ENCODE results near the gene AGAP9.
"Not testable (repeated sequence)": the region's sequence is repeated elsewhere in the genome, so short reads cannot be mapped to it uniquely, and the experiment has no call there.

The AGAP9 gene

DNA sequence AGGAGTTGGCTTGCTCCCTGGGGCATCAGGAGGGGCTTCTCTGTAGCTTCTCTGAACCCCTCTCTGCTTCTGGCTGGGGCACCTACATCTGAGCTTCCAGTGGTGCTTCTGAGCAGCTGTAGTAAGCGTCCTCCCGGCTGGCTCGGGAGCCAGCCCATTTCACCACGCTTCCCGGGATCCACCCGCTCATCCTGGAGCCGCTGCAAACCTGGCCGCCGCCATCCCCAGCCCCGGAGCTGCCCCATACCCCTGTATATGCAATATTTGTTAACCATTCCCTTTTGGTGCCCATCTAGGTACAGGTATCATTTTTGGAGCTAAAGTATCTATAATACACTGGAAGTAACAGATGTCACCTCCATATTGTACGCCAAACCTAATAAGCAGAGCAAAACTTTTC lies 38.7 kb downstream of the AGAP9 start:
- DNase-seq, result not testable (repeated sequence)

DNA sequence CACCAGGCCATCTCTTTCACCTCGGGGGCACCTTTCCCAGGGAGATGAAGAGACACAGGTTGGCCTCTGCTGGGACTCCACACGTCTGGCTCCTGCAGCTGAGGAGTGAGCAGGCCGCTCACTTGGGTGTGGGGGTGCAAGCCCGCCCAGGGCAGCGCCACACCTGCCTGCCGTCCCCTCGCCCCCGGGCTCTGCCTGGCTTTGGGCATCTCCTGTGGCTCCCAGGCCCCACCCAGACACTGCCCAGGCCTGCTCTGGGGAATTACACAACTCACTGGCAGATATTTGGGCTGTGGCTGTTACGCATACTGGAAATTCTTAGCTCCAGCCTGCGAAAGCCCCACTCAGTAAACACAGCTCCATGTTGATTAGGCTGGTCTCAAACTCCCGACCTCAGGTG lies 39.5 kb downstream of the AGAP9 start, which contains the start of gene ANXA8:
Gene ANXA8, minus strand, starts transcription at position 193 of the 400 bp plus-strand sequence. Its CDS starts 182 bp downstream, at position 11.
- DNase-seq, result not testable (repeated sequence)

DNA sequence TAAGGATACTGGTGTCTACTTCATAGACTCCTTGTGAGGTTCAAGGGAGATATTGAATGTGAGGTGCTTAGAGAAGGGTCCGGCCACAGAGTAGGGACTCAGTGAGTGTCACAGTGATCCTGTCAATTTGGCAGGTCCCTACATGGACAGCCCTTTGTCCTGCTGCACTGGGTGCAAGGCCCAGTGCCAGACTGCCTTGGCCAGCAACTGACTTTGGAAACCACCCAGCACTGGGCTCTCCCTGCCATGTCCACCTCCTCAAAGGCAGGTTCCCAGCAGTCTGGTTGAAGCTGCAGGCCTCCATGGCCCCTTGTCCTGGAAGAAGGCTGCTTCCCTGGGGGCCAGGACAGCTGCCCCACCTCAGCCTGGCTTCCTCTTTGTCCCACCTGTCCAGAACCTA lies 41.1 kb downstream of the AGAP9 start:
- not testable (repeated sequence) for DNase-seq

DNA sequence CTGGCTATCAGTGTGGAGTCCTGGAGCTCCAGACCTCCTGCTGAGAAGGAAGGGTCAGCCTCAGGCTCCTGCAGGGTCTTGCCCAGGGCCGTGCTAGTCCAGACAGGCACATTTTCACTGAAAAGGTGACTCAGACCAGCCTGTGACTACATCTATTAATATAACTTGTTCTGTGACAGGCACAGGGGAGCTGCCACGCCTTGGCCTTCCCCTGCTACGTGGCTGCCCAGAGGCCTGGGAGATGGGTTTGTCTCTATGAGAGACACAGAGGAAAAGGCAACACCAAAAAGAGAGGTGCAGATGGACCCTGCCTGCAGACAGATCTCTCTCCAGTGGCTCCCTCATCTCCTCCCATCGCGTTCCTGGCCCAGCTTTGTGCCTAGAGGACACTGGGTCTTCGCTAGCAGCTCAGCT lies 41.7 kb downstream of the AGAP9 start:
- DNase-seq, result not testable (repeated sequence)

DNA sequence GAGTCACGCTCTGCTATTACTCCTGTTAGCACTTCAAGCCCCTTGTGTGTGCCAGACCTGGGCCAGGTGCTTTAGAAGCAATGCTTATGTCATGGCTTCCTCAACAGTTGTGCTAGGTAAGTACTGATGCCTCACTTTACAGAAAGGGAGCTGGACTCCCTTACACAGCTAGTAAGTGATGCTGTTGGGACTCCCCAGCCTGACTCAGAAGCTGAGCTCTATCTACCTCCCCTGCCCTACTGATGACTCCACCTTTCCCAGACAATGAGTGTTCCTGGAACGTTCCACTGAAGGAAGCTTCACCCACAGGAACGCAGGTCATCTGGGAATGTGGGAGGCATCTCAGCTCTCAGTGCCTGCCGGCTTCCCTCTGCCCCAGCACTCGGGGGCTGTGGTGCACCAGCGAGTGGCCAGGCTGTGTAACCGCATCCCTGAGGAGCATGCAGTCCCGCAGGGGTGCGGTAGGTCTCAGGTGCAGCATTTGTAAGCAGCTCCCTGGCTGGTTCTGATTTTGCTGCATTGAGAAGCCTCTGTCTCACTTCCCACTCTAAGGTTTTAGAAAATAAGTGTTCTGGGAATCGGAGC lies 42.2 kb downstream of the AGAP9 start:
- not testable (repeated sequence) for DNase-seq

DNA sequence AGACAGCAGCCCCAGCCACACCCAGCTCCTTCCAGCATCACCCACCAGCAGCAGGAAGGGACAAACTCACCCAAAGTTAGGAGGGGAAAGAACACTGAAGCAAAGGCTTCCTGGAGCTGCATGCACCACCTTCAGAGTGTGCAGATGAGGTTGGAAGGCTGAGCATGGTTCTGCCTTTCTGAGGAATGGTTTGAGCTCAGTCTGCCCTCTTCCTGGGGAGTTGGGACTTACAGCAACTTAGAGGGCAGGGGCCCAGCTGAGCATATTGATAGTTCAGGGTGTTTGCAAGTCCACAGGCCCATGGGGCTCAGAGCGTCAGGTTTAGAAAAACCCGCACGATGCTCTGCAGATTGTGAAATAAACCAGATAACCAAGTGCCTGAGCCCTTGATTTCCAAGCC lies 43.3 kb downstream of the AGAP9 start:
- not testable (repeated sequence) for DNase-seq

DNA sequence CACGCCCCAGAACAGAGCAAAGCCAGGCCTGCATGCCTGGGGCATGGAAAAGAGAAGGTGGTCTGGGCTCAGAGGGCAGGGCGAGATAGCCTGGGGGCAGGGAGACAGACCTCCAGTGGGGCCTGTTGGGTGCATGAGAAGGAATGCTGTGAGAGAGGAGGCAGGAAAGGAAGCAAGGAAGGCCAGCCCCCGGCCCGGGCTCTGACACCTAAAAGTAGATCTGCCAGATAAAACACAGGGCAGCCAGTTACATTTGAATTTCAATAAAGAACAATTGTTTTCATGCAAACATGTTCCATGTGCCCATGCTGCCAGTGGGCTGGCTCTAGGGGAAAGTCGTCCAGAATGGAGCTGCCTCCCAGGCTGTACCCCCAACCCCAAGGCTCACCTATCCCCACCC lies 45.3 kb downstream of the AGAP9 start:
- not testable (repeated sequence) for DNase-seq

DNA sequence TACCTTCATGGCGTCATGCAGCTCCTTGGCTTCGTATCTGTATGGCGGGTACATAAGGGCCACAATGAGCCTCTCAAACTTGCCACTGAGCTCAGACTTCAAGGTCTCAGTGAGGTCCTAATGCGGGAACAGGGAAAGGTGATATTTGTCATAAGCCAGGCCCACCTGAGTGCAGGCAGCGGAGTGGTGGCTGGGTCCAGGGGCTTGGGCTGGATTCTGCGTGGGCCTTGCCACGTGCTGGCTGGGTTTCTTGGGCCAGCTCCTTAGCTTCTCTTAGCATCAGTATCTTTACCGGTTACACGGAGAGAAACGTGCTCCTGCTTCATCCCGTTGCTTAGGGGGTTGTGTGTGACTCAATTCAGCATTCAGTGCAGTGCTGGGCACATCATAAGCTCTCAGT lies 46.4 kb downstream of the AGAP9 start:
- DNase-seq, result not testable (repeated sequence)

DNA sequence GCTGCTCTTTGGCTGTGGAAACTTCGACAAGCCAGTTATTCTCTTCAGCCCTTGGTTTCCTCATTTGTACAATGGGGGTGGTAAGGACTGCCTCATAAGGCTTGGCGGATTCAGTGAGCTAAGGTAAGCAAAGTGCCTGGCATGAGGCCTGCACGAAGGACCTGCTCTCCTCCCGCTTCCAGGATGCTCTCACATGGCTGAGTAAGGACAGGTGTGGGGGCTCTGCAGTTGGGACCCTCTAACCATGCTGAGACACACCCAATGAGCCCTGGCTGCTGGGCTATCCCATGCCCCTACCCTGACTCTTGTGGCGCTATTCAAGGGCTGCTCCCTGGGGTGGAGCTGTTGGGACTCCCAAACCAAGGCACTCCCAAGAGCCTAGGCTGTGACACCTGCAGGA lies 48.3 kb downstream of the AGAP9 start:
- not testable (repeated sequence) for DNase-seq

DNA sequence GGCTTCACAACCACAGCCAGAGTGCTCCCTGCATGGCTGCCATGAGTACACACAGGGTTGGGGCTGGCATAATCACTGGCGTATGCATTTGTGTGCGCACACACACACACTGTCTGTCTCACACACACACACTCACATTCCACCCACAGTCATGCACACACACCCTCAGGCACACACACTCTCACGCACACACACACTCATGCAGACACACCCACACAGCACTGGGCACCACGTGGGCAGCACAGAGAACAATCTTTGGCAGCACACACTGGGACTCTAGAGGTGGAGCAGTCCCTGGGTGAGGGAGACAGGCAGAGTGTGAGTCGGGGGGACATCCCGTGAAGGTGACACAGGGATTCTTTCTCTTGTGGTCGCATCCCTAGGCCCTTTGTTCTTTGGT lies 49.9 kb downstream of the AGAP9 start:
- not testable (repeated sequence) for DNase-seq

DNA sequence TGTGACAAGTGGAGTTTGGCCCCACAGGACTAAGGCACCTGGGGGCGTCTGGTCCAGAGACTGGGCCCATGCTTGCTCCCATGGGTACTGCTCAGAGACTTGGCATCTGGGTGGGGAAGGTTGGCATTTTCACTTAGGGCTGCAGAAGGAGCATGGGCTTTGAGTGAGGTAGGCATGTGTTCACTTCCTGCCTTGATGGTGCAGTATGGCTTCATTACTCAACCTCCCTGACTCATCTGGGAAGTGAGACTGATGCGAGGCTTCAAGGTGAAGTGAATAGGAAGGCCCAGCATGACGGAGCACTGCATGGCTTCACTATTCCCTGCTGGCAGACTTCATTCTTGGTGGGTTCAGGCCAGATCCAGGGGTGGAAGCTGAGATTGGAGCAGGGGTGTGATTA lies 50.8 kb downstream of the AGAP9 start:
- DNase-seq, result not testable (repeated sequence)

DNA sequence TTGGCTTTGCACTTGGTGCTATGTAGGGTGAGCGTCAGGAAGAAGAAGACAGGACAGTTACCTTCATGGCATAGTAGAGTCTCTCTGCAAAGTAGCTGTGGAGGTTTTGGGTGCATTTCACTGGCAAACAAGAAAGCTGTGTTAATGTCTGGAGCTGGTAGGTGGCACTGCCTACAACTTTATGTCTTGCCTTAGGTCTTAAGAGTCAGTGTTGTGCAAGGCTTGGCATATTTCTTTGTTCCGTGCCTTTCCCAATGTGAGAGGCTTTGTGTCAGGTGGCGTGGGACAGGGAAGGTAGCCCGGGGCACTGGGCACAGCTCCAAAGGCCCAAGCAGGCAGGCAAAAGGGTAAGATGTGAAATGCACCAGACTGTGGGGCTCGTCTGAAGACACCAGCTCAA lies 51.4 kb downstream of the AGAP9 start:
- not testable (repeated sequence) for DNase-seq

DNA sequence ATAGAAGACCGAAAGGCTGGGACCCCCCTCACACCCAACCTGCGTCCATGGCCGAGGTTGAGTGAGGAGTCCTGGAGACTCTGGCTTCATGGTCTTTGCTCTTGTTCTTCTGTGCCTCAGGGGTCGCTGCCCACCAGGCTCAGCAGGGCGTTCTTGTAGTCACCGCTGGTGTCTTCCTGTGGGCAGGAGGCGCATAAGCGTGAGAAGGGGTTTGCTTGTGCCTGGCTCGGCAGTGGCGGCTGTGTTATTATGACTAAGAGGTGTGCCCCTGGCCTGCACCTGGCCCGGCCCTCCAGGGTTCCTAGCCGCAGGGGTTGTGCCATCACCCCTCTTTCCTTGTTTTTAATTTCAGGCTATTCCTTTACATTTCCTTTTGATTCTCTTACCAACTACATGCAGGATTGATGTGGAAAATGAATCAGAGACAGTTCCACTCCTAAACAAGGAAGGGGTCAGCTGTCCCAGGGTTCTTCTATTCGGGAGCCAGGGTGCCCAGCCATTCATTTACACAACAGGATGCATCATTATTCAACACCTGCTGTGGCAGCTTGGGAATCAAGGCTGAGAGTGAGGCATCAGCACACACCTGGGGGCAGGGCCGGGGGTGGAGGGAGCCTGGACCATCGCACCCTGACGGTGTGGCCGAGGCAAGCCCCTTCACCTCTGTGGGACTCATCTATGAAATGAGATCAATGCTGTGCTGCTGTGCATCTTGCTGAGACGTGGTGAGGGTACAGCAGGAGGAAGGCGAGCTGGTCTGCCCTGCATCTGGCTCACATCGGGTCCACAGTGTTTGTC lies 54.5 kb downstream of the AGAP9 start:
- DNase-seq, result not testable (repeated sequence)

DNA sequence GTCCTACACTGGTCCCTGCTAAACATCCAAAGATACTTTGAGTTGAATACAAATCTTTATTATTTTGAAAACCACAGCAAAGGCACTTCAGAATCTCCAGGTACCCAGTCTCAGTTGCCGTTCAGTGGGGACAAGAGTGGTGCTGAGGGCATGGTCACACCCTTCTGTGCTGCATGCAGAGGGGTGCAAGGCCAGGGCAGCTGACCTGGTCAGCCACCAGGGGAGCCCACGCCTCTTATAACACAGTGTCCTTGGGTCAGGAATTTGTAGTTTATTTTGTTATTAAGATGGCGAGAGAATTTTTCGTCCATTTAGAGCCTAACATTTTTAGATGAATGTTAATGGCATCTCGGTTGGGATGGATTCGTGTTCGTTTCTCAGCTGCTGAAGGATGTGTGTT lies 55.5 kb downstream of the AGAP9 start:
- not testable (repeated sequence) for DNase-seq

DNA sequence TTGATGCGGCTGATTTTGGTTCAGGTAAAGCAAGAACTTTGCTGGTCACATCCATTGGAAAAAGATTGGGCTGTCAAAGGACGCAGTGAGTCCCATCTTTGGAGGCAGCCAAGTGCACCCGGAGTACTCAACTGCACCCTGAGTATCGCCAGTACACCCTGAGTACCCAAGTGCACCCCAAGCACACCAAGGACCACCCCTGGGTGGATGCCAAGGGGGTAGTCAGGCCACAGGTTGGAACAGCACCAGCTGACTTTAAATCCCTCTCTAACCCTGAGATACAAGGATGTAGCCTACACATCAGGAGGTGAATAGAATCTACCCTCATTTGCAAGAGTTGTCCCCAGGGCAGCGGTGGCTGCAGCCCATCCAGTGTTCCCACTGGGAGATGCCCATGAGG lies 56.0 kb downstream of the AGAP9 start:
- not testable (repeated sequence) for DNase-seq

DNA sequence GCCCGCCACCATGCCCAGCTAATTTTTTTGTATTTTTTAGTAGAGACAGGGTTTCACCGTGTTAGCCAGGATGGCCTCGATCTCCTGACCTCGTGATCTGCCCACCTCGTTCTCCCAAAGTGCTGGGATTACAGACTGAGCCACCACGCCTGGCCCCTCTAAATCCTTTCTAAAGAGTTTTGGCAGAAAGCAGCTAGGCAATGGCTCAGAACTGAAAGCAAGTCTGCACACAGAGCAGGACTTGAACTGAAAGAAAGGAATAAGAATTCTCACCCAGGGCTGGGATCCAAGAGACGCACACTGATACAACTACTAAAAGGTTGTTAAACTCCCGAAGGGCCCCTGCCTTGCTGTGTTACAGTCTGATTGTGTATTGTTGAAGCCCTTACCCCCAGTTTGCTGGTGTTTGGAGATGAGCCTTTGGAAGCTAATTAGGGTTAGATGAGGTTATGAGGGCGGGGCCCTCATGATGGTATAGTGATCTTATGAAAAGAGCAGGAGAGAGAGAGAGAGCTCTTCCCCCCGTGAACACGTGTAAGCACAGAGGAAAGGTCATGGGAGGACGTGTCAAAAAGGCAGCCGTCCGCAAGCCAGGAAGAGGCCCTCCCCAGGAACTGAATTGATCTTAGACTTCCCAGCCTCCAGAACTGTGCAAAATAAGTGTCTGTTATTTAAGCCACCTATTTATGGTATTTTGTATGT lies 58.1 kb downstream of the AGAP9 start:
- not testable (repeated sequence) for DNase-seq

DNA sequence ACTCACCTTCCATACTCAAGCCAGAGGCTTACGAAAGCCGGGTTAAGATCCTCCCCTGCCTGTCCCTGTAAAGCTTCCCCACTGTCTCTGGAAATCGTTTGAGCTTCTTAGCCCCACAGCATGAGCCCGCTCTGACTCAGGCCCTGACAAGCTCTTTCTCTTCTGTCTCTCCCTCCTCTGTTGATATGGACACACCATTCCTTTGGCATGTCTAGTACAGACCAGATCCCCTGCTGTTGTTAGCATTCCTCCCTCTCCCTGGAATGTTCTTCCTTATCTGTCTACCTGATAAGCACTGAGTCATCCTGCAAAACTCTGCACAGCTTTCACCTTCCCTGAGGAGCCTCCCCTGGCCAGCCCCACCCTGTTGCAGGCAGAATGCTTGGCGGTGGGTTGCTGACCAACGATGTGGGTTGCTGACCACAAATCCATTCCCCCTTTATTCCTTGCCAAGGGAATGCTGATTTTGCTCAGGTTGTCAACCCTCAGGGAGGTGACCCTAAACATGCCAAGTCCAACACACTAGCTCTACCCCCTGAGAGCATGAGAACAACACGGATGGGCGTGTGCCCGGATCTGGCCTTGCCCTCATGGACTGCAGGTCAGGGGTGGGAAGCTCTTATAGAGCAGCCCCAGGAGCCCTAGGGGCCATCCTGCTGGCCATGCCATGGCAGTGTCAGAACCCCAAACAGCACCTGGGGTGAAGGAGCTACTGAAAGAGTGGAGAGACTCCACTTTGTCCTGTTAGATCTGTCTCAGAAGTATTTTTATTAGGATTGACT lies 60.7 kb downstream of the AGAP9 start:
- not testable (repeated sequence) for DNase-seq

DNA sequence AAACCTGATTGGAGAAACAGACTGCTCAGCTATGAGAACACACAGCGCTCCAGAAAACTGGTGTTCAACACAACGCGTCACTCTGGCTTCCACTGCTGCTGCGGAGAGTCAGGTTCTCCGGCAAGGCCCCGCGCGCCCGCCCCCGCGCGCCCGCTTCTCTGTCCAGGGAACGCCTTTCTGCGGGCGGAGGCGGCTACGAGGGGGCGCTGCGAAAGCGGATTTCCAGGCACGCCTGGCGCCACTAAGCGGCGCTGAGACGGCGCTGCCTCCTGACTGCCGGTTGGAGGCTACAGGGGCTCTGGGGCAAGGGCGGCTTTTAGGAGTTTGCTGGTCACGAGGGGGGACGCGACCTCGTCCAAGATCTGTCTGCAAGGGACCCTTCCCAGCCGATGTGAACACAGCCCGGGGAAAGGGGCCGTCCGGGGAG lies 62.2 kb downstream of the AGAP9 start:
- not testable (repeated sequence) for DNase-seq

DNA sequence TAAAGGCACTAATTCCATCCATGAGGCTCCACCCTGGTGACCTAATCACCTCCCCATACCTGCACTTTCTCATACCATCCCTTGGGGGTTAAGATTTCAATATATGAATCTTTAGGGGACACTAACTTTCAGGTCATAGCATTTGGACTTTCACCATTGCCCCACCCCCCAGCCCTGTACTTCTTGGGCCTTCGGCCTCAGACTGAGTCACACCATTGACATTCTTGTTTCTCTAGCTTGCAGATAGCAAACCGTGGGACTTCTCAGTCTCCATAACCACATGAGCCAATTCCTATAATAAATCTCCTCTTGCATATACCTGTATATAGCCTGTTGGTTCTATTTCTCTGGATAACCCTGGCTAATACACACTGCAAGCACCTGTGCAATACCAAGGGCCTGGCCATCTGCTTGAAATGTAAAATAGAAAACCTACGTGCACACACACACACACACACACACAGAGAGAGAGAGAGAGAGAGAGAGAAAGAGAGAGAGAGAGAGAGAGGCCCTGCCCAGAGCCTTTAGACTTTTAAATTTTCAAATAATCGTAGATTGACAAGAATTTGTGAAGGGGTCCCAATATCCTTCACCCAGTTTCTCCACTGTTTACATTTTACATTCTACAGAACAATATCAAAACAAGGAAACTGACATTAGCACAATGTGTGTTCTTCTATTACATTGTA lies 64.8 kb downstream of the AGAP9 start:
- no peak for DNase-seq

DNA sequence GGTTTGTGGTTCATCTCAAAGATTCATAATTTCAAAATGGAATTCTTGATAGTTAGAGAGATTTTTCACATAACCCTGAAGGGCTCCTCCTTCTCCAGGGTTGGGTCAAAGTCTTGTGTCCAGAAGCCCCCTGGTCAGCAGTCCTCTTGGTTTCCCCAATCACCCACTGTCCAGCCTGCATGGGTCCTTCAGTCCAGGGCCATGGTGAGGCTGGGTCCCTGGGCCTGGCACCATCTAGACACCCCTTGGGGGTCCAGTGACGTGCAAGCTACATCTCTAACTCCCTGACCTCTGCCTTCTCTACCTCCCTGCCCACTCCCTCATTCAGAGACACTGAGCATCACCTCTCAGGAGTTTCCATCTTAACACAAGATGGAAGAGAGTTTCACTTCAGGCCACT lies 65.6 kb downstream of the AGAP9 start:
- DNase-seq, result no peak

DNA sequence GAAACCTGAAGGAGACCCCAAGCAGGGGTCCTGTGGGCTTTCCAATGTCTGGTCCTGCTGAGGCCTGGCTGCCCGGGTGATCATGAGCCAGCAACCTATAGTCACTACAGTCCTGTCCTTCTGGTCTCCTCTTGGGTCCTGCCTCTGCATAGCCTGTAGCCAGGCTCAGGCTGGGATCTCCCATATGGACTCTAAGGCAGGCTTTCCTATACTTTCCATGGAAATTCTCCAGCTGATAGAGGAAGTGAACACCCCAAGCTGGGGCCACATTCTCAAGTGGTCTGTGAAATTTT lies 66.0 kb downstream of the AGAP9 start:
- DNase-seq, result no peak

DNA sequence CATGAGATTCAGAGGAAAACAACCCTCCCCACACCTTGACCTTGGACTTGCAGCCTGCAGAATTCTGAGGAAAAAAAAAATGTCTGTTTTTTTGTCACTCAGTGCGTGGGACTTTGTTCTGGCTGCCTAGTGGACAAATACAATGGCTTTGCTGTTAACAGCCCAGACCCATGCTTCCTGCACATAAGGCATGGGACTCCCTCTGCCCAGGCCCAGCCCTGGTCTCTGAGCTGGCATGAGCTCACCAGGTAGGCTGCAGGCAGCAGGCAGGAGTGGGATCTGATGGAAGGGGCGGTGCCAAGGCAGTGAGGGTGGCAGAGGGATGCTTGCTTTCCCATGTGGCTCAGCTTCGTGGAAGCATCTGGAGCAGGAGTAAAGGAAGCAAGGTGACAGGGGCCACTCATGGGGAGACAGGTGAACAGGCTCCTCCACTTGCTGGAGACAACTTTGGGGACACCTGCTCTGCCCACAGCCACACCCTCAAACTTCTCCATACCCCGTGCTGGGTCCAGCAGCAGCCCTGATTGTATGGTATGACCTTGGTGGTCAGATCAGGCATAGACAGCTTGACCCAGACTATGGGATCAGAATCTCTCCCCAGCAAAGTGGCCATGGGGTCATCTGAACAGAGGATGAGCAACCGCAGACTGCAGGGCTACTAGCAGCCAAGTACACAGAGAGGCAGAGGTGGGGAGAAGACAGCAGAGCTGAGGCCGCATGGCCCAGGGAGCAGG lies 66.5 kb downstream of the AGAP9 start:
- no peak for DNase-seq
